SK-N-SH treated with all-trans-retinoic acid at 6 μM for 48 hours (cell line): ENCODE data around the gene AEBP1.

Source experiments
- ATAC-seq: fragments of 200-7000 bp; cut with Tn5 transposase; 3 replicates; pipeline ENCODE4 v1.9.1; 2020; ENCODE audit warnings: mild to moderate bottlenecking, moderate library complexity
- ARNTL ChIP-seq: fragments of 450-650 bp; formaldehyde crosslinking; IDR thresholded peaks from 2 replicates; pipeline ENCODE4 v1.5.0; 2020; ENCODE audit warnings: low read depth, mild to moderate bottlenecking, moderate library complexity, borderline replicate concordance
- CREB5 ChIP-seq: fragments of 250-450 bp; sonication (Bioruptor Pico); IDR thresholded peaks from 2 replicates; pipeline ENCODE4 v1.5.1; 2020; ENCODE audit warnings: low read depth, mild to moderate bottlenecking, moderate library complexity
- CSDC2 ChIP-seq: fragments of 250-450 bp; sonication (Bioruptor Pico); IDR thresholded peaks from 2 replicates; pipeline ENCODE4 v1.5.0; 2020; ENCODE audit warnings: mild to moderate bottlenecking, moderate library complexity
- GLIS3 ChIP-seq: fragments of 250-450 bp; sonication (Bioruptor Pico); IDR thresholded peaks from 2 replicates; pipeline ENCODE4 v1.5.0; 2020; ENCODE audit warnings: mild to moderate bottlenecking, moderate library complexity
- ISL1 ChIP-seq: fragments of 250-450 bp; sonication (Bioruptor Pico); IDR thresholded peaks from 2 replicates; pipeline ENCODE4 v2.1.2; 2022; ENCODE audit warnings: mild to moderate bottlenecking, moderate library complexity
- OSR1 ChIP-seq: fragments of 250-450 bp; sonication (Bioruptor Pico); IDR thresholded peaks from 2 replicates; pipeline ENCODE4 v1.8.0; 2022; ENCODE audit warnings: moderate library complexity, mild to moderate bottlenecking, inconsistent platforms
- POU6F1 ChIP-seq: fragments of 250-450 bp; sonication (Bioruptor Pico); IDR thresholded peaks from 2 replicates; pipeline ENCODE4 v1.8.0; 2021; ENCODE audit warnings: low read depth, mild to moderate bottlenecking, moderate library complexity, borderline replicate concordance
- PPARA ChIP-seq: fragments of 250-450 bp; sonication (Bioruptor Pico); IDR thresholded peaks from 2 replicates; pipeline ENCODE4 v1.5.0; 2020; ENCODE audit warnings: mild to moderate bottlenecking, borderline replicate concordance
- SNAI2 ChIP-seq: fragments of 250-450 bp; sonication (Bioruptor Pico); IDR thresholded peaks from 2 replicates; pipeline ENCODE4 v1.5.0; 2020; ENCODE audit warnings: mild to moderate bottlenecking, moderate library complexity
- TCF4 ChIP-seq: fragments of 250-450 bp; sonication (Bioruptor Pico); IDR thresholded peaks from 2 replicates; pipeline ENCODE4 v1.8.0; 2021; ENCODE audit warnings: mild to moderate bottlenecking, moderate library complexity, borderline replicate concordance
- TOX ChIP-seq: fragments of 250-450 bp; sonication (Bioruptor Pico); IDR thresholded peaks from 2 replicates; pipeline ENCODE4 v1.8.0; 2021; ENCODE audit warnings: mild to moderate bottlenecking, moderate library complexity, borderline replicate concordance
- ZC3H10 ChIP-seq: fragments of 250-450 bp; sonication (Bioruptor Pico); IDR thresholded peaks from 2 replicates; pipeline ENCODE4 v1.5.1; 2021; ENCODE audit warnings: mild to moderate bottlenecking, moderate library complexity
- ZFP3 ChIP-seq: fragments of 250-450 bp; sonication (Bioruptor Pico); IDR thresholded peaks from 2 replicates; pipeline ENCODE4 v1.5.0; 2020; ENCODE audit warnings: mild to moderate bottlenecking, moderate library complexity
- ZFP30 ChIP-seq: fragments of 450-650 bp; formaldehyde crosslinking; IDR thresholded peaks from 2 replicates; pipeline ENCODE4 v1.5.0; 2022; ENCODE audit warnings: mild to moderate bottlenecking, moderate library complexity
- ZNF8 ChIP-seq: fragments of 450-650 bp; formaldehyde crosslinking; IDR thresholded peaks from 2 replicates; pipeline ENCODE4 v1.5.0; 2020; ENCODE audit warnings: mild to moderate bottlenecking, moderate library complexity
- TF ChIP-seq, protein P1 (sequence below): fragments of 250-450 bp; sonication (Bioruptor Pico); IDR thresholded peaks from 2 replicates; pipeline ENCODE4 v1.8.0; 2020; ENCODE audit warnings: mild to moderate bottlenecking, moderate library complexity, borderline replicate concordance
- TF ChIP-seq, protein P2 (sequence below): fragments of 250-450 bp; sonication (Bioruptor Pico); IDR thresholded peaks from 2 replicates; pipeline ENCODE4 v1.5.0; 2020; ENCODE audit warnings: mild to moderate bottlenecking, moderate library complexity
- TF ChIP-seq, protein P3 (sequence below): fragments of 250-450 bp; sonication (Bioruptor Pico); IDR thresholded peaks from 2 replicates; pipeline ENCODE4 v1.5.1; 2021; ENCODE audit warnings: mild to moderate bottlenecking, moderate library complexity

Gene AEBP1

DNA sequence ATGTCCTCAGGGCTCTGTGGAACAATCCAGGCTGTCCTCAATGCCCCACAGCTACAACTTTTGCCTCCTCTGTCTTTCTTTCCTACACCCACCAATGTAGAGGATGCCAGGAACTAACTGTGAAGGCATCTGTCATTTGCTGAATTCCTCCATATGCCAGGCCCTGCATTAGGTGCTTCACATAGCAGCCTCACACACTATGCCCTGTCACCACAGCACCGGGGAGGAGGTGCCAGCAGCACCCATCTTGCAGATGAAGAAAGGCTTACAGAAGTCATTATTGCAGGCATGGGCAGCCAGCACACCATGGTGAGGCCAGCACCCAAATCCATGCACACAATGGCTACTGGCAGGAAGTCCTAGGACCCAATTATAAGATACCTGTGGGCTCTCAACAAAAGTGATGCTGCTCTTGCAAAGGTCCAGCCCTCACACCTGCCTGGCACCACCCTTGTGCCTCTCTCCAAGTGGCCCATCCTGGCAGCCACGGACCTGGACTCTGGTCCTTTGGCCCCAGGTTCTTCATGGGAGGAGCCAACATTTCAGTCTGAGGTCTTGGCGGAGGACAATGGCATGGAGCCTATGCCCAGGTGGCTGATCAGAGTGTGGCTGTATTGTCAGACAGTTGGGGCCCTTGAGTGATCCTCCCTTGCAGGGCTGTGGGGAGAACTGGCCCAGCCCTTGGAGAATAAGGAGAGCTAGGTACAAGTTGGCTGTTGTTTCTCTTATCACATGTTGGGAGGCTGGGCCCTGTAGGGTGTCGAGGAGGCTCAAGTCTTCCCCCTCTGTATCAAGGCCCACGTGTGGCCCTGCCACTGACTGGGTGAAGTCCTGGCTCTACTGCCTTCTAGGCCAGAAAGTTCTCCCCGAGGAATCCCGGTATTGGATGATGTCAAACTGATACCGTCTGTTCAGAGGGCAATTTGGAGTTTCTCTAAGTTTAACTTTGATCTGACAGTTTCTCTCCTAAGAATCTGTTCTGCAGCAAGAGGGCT is 51.3 kb downstream of the AEBP1 start:
- ATAC-seq, result no peak
- TF ChIP-seq TOX (CRISPR knock-in tag), result no peak
- no peak for TF ChIP-seq ISL1 (CRISPR knock-in tag)
- no peak for TF ChIP-seq ZFP30
- TF ChIP-seq PPARA (CRISPR knock-in tag), result no peak
- TF ChIP-seq CREB5 (CRISPR knock-in tag), result no peak
- TF ChIP-seq ARNTL, result no peak
- TF ChIP-seq SNAI2 (CRISPR knock-in tag), result no peak
- TF ChIP-seq, protein P1, sequence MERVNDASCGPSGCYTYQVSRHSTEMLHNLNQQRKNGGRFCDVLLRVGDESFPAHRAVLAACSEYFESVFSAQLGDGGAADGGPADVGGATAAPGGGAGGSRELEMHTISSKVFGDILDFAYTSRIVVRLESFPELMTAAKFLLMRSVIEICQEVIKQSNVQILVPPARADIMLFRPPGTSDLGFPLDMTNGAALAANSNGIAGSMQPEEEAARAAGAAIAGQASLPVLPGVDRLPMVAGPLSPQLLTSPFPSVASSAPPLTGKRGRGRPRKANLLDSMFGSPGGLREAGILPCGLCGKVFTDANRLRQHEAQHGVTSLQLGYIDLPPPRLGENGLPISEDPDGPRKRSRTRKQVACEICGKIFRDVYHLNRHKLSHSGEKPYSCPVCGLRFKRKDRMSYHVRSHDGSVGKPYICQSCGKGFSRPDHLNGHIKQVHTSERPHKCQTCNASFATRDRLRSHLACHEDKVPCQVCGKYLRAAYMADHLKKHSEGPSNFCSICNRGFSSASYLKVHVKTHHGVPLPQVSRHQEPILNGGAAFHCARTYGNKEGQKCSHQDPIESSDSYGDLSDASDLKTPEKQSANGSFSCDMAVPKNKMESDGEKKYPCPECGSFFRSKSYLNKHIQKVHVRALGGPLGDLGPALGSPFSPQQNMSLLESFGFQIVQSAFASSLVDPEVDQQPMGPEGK (CRISPR knock-in tag), result no peak
- TF ChIP-seq ZFP3 (CRISPR knock-in tag), result no peak
- no peak for TF ChIP-seq OSR1 (CRISPR knock-in tag)
- TF ChIP-seq GLIS3 (CRISPR knock-in tag), result no peak
- no peak for TF ChIP-seq CSDC2
- TF ChIP-seq ZNF8 (CRISPR knock-in tag), result no peak

GRCh38 chr7:44156453-44157010 is 52.4 kb downstream of the AEBP1 start:
- no peak for TF ChIP-seq ZC3H10 (CRISPR knock-in tag)
- TF ChIP-seq, protein P2, sequence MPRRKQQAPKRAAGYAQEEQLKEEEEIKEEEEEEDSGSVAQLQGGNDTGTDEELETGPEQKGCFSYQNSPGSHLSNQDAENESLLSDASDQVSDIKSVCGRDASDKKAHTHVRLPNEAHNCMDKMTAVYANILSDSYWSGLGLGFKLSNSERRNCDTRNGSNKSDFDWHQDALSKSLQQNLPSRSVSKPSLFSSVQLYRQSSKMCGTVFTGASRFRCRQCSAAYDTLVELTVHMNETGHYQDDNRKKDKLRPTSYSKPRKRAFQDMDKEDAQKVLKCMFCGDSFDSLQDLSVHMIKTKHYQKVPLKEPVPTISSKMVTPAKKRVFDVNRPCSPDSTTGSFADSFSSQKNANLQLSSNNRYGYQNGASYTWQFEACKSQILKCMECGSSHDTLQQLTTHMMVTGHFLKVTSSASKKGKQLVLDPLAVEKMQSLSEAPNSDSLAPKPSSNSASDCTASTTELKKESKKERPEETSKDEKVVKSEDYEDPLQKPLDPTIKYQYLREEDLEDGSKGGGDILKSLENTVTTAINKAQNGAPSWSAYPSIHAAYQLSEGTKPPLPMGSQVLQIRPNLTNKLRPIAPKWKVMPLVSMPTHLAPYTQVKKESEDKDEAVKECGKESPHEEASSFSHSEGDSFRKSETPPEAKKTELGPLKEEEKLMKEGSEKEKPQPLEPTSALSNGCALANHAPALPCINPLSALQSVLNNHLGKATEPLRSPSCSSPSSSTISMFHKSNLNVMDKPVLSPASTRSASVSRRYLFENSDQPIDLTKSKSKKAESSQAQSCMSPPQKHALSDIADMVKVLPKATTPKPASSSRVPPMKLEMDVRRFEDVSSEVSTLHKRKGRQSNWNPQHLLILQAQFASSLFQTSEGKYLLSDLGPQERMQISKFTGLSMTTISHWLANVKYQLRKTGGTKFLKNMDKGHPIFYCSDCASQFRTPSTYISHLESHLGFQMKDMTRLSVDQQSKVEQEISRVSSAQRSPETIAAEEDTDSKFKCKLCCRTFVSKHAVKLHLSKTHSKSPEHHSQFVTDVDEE, result no peak
- no peak for TF ChIP-seq ZNF8 (CRISPR knock-in tag)
- no peak for TF ChIP-seq TCF4 (CRISPR knock-in tag)
- TF ChIP-seq ZFP30, result no peak
- no peak for TF ChIP-seq CSDC2
- TF ChIP-seq, protein P1 (CRISPR knock-in tag), result no peak
- no peak for TF ChIP-seq POU6F1 (CRISPR knock-in tag)
- TF ChIP-seq, protein P3, sequence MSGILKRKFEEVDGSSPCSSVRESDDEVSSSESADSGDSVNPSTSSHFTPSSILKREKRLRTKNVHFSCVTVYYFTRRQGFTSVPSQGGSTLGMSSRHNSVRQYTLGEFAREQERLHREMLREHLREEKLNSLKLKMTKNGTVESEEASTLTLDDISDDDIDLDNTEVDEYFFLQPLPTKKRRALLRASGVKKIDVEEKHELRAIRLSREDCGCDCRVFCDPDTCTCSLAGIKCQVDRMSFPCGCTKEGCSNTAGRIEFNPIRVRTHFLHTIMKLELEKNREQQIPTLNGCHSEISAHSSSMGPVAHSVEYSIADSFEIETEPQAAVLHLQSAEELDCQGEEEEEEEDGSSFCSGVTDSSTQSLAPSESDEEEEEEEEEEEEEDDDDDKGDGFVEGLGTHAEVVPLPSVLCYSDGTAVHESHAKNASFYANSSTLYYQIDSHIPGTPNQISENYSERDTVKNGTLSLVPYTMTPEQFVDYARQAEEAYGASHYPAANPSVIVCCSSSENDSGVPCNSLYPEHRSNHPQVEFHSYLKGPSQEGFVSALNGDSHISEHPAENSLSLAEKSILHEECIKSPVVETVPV (CRISPR knock-in tag), result no peak
- no peak for ATAC-seq
